Bone marrow (tissue), 2 donors: ENCODE data around the gene G3BP2.
"Not testable (repeated sequence)": the region's sequence is repeated elsewhere in the genome, so short reads cannot be mapped to it uniquely, and the experiment has no call there.

ENCODE experiments used
- DNase-seq, 2 donors: peaks; one replicate each; lab custom pipeline; 2025; lab: John Stamatoyannopoulos, UW

Gene G3BP2

DNA sequence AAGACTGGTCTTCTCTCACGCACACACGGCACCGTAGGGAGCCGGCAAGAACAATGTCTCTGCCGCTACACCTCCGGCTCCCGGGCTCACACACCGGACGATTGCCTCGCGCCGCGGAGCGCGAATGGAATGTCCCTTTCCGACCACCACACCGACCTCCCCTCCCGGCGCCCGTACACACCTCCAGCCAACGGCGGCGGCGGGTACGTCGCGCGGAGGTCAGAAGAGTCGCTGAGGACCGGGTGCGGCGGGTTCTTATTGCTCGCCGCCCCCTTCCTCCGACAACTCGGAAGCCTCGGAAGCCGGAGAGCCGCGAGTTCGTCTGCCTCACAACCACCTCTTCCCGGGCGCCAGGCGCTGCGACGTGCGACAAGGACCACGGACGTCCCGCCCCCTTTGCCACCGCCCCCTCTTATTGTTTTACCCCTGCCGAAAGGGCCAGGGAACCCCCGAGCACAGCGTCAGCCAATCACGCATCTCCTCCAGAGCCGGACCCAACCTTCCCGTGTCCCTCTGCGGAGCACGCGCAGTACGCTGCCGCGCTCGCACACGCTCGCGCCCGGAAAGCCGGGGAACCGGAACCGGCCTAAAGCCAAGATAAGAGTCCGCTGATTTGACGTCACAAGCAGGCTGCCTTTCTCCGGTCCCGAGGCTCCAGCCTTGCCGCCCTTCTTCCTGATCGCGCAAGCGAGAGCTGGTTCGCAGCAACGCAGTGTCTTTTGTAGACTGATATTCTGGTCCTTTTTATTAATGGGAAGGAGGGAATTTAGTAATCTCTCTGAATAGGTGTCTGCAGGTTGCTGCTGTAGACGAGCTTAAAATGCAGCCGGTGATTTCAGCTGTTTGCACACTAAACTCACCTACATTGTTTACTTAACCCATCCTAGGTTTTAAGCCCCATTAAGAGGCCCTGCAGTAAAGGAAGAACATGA lies at the start of gene G3BP2:
G3BP2 (minus strand) TSS at position 385 of the 932 bp plus-strand sequence. CDS start 11,386 bp downstream, outside the sequence.
- DNase-seq = peak; percentile 84 to 98

- no peak for DNase-seq
Observed at GRCh38 chr4:75722417-75722816, 49.2 kb upstream of the G3BP2 start.

GRCh38 chr4:75718529-75718928 lies 45.3 kb upstream of the G3BP2 start:
- DNase-seq = no peak

GRCh38 chr4:75717408-75717807 lies 44.2 kb upstream of the G3BP2 start:
- DNase-seq = no peak

GRCh38 chr4:75716054-75716453 lies 42.8 kb upstream of the G3BP2 start:
- DNase-seq = not testable (repeated sequence)

DNA sequence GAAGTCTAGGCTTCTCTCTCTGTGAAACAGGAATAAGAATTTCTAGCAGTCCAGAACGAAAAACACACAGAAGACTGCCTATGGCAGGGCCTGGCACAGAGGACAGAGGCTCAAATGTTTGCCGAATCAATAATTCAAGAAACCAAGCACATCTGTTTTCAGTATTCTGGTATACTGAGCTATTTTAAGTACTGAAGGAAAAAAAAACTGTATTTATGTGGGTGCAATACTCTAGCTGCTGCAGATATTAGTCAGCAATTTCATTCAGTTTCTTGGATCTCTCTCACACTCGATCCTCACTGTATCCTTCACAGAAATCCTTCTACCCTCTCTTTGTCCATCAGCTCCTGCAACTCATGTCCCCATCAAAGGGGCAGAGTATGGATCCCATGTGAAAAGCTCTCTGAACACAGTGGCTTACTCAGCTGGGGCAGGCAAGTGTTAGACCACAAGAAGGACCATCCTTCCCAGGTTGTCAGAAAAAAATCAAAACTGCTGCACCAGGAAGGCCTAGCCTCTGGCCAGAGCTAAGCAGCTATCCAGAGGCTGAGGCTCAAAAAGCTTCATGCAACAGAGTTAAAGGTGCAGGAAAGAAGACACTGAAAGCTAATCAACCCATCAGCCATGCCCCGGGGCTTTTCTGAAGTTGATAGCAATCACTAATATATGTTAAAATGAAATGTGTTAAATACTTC lies 42.0 kb upstream of the G3BP2 start:
- no peak for DNase-seq

DNA sequence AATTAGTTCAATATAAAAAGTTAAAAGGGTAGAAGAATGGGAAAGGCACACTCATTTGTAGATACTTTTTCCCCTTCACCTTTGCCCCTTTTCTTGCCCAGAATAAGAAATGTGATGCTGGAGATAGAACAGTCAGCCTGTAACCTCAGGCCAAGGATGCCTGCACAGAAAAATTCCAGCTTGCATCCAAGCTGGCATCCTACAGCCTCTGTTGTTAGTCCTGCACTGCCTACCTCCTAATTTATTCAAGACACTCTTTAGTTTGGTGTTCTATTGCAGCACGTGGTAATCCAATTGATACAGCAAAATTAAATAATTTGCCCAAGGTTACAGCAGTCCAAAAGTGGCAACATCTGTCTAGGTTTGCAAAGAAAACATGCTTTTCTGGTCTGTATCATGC lies 41.5 kb upstream of the G3BP2 start:
- DNase-seq = no peak

GRCh38 chr4:75714011-75714410 lies 40.8 kb upstream of the G3BP2 start:
- no peak for DNase-seq

DNA sequence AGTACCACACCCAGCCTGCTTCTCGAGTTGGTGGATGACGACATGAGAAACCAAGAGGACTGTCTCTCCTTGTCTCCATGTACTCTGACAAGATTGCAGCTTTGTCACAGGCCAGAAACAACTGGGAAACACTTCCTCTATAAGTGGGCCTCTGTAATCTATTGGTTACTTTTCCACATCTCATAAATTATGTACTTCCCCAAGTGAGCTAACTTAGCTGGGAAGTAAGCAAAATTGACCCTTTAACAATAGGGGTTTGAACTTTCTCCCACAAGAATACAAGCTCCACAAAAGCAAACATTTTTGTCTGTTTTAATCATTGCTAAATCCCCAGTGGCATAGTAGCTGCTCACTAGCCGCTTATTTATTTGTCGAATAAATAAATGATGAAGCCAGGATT lies 37.0 kb upstream of the G3BP2 start:
- no peak for DNase-seq

DNA sequence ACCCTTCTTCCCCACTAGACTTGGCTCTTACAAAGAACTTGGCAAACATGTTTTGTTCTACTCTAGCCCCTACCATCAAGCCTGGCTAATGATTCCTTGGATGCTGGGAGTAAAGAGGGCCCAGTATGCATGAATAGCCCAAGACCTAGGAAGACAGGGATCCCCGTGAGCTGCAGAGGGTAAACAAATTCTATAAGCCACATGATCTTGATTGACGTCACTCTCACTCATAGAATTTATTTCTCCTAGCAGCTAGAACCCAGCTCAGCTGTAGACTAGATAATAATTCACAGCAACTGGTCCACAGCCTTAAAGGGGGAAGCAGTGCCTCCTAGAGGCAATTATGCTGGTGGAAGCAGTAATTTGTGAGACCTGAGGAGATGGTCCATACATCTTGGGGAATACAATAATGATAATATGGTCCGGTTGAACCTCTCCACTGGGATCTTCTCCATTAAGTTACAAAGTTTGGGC lies 35.0 kb upstream of the G3BP2 start:
- no peak for DNase-seq

- DNase-seq = no peak
Observed at GRCh38 chr4:75705198-75705977, 32.2 kb upstream of the G3BP2 start.

DNA sequence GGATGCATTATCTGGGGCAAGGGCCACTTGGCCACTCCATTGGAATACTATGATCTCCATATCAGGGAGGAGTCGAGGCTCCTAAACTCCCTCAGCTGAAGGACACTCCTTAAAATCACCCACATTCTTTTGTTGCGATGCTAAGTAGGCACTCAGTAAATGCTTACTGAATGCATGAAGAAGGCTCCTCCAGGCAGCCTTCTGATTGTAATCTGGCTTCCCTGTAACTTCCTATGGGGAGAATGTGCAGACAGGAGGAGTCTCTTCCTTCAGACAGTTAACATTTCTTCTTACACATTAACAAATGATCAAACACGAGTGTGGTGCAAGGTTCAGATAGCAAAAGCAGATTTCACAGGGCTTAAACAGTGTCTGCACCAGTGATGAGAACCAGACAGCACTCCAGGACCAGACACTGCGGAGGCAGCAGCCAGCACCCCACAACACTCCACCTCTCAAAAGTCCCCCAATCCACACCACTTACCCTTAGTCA lies 29.8 kb upstream of the G3BP2 start:
- no peak for DNase-seq

DNA sequence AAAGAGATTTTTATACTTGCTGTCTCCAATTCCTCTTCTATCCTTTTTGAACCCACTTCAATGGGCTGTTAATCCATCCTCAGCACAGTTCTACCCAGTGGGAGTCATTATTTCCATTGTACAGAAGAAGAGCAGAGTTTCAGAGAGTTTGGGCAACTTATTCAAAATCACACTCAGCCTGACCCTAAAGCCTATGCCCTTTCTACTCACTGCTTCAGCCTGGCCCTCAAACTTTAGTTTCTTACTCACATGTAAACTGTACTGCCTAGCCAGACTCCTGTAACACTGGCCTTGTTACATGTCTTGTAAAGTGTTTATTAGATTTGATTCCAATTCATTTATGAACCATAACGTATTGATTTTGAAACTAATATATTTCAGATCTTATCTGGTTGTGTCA lies 26.1 kb upstream of the G3BP2 start:
- DNase-seq = no peak

- DNase-seq = no peak
Observed at GRCh38 chr4:75698963-75699228, 25.7 kb upstream of the G3BP2 start.

DNA sequence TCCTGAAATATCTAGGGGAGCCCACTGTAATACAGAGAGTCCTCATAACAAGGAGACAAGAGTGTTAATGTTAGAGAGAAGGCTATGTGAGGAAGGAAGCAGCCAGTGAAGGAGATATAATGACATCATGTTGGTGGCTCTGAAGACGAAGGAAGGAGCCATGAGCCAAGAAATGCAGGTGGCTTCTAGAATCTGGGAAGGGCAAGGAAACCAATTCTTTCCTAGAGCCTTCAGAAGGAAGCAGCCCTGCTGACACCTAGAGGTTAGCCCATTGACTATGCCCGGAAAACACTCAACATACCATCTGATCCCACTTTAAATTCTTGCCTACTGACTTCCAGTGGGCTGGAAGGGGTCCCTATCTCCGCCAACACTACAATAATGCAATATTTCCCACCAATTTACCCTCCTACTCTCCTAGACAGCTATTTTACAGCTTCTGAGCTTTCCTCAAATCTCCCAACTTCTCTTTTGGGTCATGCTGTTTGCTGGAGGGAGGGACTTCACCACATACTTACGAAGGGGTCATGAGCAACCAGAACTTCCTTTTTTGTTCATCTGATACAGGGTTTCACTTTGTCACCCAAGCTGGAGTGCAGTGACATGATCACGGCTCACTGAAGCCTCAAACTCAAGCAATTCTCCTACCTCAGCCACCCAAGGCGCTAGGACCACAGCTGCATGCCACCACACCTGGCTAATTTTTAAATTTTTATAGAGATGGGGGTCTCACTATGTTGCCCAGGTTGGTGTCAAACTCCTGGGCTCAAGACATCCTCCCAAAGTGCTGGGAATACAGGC lies 25.2 kb upstream of the G3BP2 start:
- peak in 1 of 2 donors; percentile 83 for DNase-seq

- no peak for DNase-seq
Observed at GRCh38 chr4:75696581-75696980, 23.4 kb upstream of the G3BP2 start.

DNA sequence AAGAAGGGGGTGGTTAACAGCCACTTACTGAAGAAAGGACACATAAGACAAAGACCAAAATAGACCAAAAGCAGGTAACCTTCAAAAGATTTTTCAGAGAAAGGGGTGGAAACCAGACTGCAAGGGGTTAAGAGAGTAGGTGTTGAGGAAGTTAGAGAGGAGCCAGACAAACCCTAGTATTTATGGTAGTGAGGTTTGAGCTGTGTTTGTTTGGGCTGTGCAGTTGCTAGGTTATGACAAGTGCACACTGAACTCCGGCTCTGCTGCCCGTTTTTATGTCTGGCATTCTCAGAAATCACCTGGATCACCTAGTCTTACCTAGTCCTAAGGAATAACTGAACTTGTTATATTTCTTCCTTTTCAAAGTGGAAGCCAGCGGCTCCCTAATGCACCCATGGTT lies 22.9 kb upstream of the G3BP2 start:
- DNase-seq = no peak

DNA sequence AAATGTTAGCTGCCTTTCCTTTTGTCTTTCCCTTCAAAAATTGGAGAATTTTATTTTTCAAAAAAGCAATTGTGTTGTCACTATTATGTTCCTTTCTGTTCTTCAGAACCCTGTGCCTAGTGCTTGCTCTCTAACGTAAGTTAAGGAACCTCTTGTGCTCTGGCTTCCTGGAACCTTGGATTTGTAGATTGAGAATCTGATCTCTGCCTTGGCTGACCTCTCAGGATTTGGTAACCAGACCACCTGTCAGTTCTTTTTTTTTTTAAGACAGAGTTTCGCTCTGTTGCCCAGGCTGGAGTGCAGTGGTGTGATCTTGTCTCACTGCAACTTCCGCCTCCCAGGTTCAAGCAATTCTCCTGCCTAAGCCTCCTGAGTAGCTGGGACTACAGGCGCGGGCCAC lies 18.9 kb upstream of the G3BP2 start:
- DNase-seq = not testable (repeated sequence)

GRCh38 chr4:75687125-75687524 lies 13.9 kb upstream of the G3BP2 start:
- DNase-seq = not testable (repeated sequence)

DNA sequence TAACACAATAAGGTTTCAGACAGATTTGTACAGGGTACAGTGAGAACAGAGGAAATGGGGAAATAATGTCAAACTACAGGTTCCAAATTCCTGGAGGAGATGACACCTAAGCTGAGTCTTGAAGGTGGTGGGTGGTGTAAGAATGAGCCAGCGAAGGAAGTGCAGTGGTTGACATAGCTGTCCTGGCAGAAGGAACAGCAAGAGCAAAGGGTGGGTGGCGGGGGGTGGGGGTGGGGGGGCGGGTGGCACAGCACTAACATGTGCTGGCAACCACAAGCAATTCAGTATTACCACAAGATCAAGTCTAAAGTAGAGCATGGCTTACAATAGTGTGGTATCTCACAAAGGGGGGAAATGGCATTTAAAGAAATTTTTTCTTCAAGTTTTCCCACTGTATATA lies 13.1 kb upstream of the G3BP2 start:
- DNase-seq = no peak

DNA sequence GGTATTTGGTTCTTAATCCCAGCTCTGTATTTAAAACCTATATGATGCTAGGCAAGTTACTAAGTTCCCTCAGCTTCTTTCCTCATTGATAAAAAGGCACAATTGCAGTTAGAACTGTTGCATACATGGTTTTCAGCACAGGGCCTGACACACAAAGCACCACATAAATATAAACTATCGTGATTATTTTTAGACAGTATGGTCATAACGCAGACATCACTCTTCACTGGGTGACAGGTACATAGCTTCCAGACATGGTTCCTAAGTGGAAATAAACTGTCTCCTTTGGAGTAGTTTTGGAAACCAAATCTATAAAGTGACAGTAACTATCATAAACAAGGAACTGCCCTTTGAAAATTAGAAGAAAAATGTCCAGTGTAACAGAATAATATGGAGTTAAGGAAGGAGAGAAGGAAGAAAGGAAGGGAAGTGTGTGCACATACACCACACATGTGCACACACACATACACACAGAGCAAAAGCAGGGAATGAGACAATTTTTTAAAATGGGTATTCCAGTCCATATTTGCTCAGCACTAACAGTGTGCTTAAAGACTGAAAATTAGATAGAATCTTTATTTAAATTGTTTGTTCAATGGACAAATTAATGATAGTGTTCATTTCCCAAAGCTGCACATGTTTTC lies 12.5 kb upstream of the G3BP2 start:
- no peak for DNase-seq
